Fibroblast of lung (primary cell): Measurements from ENCODE around the gene TBC1D23.

ENCODE experiments used
- CTCF ChIP-seq, 2 donors: IDR thresholded peaks in 1 of 2; conservative IDR thresholded peaks in 1 of 2; 1 replicate in 1 of 2; 2 replicates in 1 of 2; pipeline ENCODE4 v1.5.1; 2011 to 2012; ENCODE audit warnings: low read length in 2 of 2, control low read depth in 1 of 2, inconsistent platforms in 1 of 2, low read depth in 1 of 2, mild to moderate bottlenecking in 1 of 2
- EZH2 ChIP-seq: IDR thresholded peaks from 2 replicates; pipeline ENCODE4 v1.5.1; 2012; ENCODE audit warnings: low read length, control low read depth, mild to moderate bottlenecking; ENCODE audit errors: missing control alignments

- TF ChIP-seq CTCF (conservative IDR thresholded peaks at IDR 0.05 in 1 of 2, IDR thresholded peaks at IDR 0.05 in 1 of 2; ENCODE audit: low read depth in 1 of 2, low read length in 2 of 2) (no peak), EZH2 (no peak)
Observed at GRCh38 chr3:100245136-100245535, 15.7 kb upstream of the TBC1D23 start.
